AG09319 (cell line): ENCODE data around the gene LRRFIP1.

Experiments
- DNase-seq: peaks from one replicate; pipeline ENCODE4 v3.0.0-alpha.2; 2010; ENCODE audit warnings: low read depth; ENCODE audit errors: extremely low read depth
- TF ChIP-seq, protein P1 (sequence below): IDR thresholded peaks from 2 replicates; pipeline ENCODE4 v1.5.1; 2011; ENCODE audit warnings: low read depth, mild to moderate bottlenecking, inconsistent platforms, low read length, moderate library complexity

The LRRFIP1 gene

DNA sequence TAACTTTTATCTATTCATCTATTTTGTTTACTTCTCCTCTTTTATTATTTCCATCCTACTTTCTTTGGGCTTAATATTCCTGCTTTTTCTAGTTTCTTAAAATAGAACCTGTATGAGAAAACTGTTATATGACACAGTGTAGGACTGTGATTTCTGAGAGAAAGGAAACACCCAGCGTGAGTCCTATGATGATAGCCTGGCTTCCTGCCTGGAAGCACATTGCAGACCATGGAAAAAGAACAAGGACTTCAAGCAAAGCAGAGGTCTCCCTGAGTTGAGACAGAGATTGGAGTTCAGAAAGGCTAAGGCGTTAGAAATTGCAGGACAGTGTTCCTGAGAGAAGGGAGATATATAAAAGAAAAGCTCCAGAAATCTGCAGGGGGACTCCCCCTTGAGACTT, 178.9 kb downstream of the LRRFIP1 start:
- TF ChIP-seq, protein P1, sequence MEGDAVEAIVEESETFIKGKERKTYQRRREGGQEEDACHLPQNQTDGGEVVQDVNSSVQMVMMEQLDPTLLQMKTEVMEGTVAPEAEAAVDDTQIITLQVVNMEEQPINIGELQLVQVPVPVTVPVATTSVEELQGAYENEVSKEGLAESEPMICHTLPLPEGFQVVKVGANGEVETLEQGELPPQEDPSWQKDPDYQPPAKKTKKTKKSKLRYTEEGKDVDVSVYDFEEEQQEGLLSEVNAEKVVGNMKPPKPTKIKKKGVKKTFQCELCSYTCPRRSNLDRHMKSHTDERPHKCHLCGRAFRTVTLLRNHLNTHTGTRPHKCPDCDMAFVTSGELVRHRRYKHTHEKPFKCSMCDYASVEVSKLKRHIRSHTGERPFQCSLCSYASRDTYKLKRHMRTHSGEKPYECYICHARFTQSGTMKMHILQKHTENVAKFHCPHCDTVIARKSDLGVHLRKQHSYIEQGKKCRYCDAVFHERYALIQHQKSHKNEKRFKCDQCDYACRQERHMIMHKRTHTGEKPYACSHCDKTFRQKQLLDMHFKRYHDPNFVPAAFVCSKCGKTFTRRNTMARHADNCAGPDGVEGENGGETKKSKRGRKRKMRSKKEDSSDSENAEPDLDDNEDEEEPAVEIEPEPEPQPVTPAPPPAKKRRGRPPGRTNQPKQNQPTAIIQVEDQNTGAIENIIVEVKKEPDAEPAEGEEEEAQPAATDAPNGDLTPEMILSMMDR, result no peak
- no peak for DNase-seq

DNA sequence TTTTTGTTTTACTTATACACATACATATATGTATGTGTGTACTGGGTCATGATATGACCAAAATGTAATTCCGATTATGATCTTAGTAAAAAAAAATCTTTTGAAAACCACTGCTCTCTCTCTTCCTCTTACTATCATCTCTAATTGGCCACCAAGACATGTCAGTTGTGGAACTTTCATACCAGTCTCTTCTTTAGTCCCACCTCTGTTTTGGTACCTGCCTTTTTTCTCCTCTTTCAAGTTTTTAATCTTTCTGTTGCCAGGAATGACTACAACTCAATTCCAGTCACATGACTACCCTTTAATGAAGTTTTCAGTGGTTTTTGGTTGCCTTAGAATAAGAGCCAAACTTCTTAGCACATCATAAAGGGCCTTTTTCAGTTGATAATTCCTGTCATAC, 188.2 kb downstream of the LRRFIP1 start:
- TF ChIP-seq, protein P1, result no peak

DNA sequence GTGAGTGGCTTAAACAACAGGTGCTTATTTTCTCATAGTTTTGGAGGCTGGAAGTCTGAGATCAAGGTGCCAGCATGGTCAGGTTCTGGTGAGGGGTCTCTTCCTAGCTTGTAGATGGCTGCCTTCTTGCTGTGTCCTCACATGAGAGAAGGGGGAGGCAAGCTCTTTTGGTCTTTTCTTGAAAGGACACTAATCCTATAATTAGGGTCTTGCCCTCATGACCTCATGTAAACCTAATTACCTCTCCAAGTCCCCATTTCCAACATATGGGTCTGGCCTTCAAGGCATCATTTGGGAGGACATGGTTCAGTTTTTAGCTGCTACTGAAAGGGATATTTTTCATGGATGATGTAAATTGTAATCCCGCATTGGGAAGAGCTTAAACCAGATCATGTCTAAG, 189.1 kb downstream of the LRRFIP1 start:
- TF ChIP-seq, protein P1, result no peak
- DNase-seq, result no peak

More for the DNA sequence above, 188.2 kb downstream of the LRRFIP1 start:
- DNase-seq, result no peak

DNA sequence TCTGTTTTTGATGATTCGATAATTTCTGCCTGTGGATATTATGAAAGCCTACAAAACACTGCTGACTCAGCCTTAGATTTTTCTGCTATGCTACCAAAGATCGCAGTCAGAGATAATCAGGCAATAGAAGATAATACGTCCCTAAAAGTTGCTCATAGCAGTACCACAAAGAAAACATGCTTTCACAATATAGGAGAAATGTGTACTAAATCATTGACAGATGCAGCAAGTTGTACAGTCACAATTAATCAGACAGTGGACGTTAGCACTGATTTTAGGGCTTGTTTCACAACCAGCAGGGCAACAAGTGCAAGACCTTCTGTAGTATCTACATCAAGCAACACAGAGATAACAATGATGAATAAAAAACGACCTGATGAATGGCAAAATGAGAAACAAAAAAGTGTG, 190.7 kb downstream of the LRRFIP1 start:
- peak; percentile 60 for DNase-seq
- TF ChIP-seq, protein P1, result no peak

DNA sequence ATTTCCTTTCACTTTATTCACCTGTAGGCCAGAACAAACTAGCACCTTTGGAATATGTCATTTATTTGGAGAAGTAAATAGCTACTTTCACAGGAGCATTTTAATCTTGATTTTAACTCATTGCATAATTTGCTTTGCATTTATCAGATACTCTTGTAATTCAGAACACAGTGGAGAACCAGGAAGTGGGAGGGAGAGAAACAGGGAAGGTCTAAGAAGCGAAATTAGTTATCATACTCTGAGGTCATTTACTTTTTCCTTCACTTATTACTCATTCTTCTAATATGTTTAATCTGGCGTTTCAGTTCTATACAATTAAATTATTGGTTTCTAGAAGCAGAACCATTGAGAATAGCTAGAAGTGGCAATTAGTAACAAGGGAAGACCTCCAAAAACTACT, 191.8 kb downstream of the LRRFIP1 start:
- DNase-seq, result no peak
- TF ChIP-seq, protein P1, result no peak

DNA sequence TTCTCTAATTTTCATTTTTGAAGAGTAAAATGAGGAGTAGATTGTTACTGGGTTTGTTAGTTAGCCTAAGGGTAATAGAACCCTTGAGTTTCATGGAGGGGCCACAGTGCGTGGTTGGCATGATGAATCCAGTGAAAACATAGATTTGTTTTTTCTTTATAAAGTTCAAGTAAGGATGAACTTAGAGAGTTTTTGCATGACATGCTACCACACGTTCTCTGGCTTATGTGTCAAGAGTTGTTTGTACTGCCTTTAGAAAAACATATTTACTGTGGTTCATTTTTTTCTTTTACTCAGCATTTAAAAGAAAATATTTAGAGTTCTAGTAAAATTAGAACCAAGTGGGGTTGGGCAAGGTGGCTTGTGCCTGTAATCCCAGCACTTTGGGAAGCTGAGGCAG, 193.0 kb downstream of the LRRFIP1 start:
- DNase-seq, result no peak
- TF ChIP-seq, protein P1, result no peak

DNA sequence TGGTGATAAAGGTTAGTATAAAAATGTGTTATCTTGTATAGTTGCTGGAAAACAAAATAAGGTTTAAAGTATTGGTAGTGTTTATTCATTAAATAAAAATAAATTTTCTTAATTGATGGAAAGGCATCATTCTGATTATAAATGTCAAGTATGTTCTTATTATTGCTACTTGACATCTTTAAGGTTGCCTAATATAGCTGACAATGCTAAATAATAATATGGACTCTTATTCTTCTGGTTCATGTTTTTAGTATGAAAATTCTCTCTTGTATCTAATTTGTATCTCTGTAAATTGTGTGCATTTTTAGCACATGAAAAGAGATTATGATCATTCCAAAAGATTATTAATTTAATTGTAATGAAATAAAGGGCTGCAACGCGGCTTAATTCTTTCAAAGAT, 196.2 kb downstream of the LRRFIP1 start:
- TF ChIP-seq, protein P1, result no peak
- DNase-seq, result no peak
